HEK293 (cell line): Measurements from ENCODE around the gene ZFR2.

Experiments
- GLI2 ChIP-seq: fragments of 450-650 bp; formaldehyde crosslinking; IDR thresholded peaks from 2 replicates; pipeline ENCODE4; 2017; ENCODE audit warnings: missing biosample characterization, missing genetic modification characterization, low read depth, borderline replicate concordance
- PRDM4 ChIP-seq: fragments of 450-650 bp; formaldehyde crosslinking; IDR thresholded peaks from 2 replicates; pipeline ENCODE4 v1.5.1; 2017; ENCODE audit warnings: missing biosample characterization, missing genetic modification characterization
- REPIN1 ChIP-seq: fragments of 450-650 bp; formaldehyde crosslinking; IDR thresholded peaks from 2 replicates; pipeline ENCODE4 v1.5.1; 2017; ENCODE audit warnings: missing biosample characterization, missing genetic modification characterization, low read depth
- SALL2 ChIP-seq: fragments of 450-650 bp; formaldehyde crosslinking; IDR thresholded peaks from 2 replicates; pipeline ENCODE4 v1.5.0; 2017; ENCODE audit warnings: missing biosample characterization, mild to moderate bottlenecking, missing genetic modification characterization, borderline replicate concordance
- TRIM28 ChIP-seq: IDR thresholded peaks from 2 replicates; pipeline ENCODE4 v1.6.1; 2011; ENCODE audit warnings: low read length, control low read depth, borderline replicate concordance
- ZBTB8A ChIP-seq: fragments of 450-650 bp; formaldehyde crosslinking; IDR thresholded peaks from 2 replicates; pipeline ENCODE4 v1.5.1; 2016; ENCODE audit warnings: missing biosample characterization, missing genetic modification characterization
- ZFP3 ChIP-seq: fragments of 450-650 bp; formaldehyde crosslinking; IDR thresholded peaks from 2 replicates; pipeline ENCODE4 v1.5.1; 2016; ENCODE audit warnings: low read depth, missing biosample characterization, missing genetic modification characterization
- TF ChIP-seq, protein P1 (sequence below): fragments of 450-650 bp; formaldehyde crosslinking; IDR thresholded peaks from 2 replicates; pipeline ENCODE4 v1.5.1; 2016; ENCODE audit warnings: missing biosample characterization, missing genetic modification characterization
- TF ChIP-seq, protein P2 (sequence below): fragments of 450-650 bp; formaldehyde crosslinking; IDR thresholded peaks from 2 replicates; pipeline ENCODE4 v1.5.1; 2016; ENCODE audit warnings: missing biosample characterization, missing genetic modification characterization
- TF ChIP-seq, protein P3 (sequence below): fragments of 450-650 bp; formaldehyde crosslinking; conservative IDR thresholded peaks from 2 replicates; pipeline ENCODE4 v1.5.1; 2016; ENCODE audit warnings: low read depth, missing biosample characterization, missing genetic modification characterization
- TF ChIP-seq, protein P4 (sequence below): fragments of 450-650 bp; formaldehyde crosslinking; IDR thresholded peaks from 2 replicates; pipeline ENCODE4 v1.5.1; 2016; ENCODE audit warnings: missing biosample characterization, missing genetic modification characterization

GRCh38 chr19:3775374-3775711 is 93.5 kb downstream of the ZFR2 start:
- TF ChIP-seq, protein P1, sequence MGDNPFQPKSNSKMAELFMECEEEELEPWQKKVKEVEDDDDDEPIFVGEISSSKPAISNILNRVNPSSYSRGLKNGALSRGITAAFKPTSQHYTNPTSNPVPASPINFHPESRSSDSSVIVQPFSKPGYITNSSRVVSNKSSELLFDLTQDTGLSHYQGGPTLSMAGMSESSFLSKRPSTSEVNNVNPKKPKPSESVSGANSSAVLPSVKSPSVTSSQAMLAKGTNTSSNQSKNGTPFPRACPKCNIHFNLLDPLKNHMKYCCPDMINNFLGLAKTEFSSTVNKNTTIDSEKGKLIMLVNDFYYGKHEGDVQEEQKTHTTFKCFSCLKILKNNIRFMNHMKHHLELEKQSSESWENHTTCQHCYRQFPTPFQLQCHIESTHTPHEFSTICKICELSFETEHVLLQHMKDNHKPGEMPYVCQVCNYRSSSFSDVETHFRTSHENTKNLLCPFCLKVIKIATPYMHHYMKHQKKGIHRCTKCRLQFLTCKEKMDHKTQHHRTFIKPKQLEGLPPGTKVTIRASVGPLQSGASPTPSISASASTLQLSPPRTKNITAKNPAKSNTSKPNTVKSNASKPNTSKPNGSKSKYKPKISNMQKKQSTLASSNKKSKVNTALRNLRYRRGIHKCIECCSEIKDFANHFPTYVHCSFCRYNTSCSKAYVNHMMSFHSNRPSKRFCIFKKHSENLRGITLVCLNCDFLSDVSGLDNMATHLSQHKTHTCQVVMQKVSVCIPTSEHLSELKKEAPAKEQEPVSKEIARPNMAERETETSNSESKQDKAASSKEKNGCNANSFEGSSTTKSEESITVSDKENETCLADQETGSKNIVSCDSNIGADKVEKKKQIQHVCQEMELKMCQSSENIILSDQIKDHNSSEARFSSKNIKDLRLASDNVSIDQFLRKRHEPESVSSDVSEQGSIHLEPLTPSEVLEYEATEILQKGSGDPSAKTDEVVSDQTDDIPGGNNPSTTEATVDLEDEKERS, result no peak
- TF ChIP-seq, protein P2, sequence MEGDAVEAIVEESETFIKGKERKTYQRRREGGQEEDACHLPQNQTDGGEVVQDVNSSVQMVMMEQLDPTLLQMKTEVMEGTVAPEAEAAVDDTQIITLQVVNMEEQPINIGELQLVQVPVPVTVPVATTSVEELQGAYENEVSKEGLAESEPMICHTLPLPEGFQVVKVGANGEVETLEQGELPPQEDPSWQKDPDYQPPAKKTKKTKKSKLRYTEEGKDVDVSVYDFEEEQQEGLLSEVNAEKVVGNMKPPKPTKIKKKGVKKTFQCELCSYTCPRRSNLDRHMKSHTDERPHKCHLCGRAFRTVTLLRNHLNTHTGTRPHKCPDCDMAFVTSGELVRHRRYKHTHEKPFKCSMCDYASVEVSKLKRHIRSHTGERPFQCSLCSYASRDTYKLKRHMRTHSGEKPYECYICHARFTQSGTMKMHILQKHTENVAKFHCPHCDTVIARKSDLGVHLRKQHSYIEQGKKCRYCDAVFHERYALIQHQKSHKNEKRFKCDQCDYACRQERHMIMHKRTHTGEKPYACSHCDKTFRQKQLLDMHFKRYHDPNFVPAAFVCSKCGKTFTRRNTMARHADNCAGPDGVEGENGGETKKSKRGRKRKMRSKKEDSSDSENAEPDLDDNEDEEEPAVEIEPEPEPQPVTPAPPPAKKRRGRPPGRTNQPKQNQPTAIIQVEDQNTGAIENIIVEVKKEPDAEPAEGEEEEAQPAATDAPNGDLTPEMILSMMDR (tag by site-specific recombination), result no peak
- no peak for TF ChIP-seq SALL2 (tag by site-specific recombination)
- TF ChIP-seq, protein P3, sequence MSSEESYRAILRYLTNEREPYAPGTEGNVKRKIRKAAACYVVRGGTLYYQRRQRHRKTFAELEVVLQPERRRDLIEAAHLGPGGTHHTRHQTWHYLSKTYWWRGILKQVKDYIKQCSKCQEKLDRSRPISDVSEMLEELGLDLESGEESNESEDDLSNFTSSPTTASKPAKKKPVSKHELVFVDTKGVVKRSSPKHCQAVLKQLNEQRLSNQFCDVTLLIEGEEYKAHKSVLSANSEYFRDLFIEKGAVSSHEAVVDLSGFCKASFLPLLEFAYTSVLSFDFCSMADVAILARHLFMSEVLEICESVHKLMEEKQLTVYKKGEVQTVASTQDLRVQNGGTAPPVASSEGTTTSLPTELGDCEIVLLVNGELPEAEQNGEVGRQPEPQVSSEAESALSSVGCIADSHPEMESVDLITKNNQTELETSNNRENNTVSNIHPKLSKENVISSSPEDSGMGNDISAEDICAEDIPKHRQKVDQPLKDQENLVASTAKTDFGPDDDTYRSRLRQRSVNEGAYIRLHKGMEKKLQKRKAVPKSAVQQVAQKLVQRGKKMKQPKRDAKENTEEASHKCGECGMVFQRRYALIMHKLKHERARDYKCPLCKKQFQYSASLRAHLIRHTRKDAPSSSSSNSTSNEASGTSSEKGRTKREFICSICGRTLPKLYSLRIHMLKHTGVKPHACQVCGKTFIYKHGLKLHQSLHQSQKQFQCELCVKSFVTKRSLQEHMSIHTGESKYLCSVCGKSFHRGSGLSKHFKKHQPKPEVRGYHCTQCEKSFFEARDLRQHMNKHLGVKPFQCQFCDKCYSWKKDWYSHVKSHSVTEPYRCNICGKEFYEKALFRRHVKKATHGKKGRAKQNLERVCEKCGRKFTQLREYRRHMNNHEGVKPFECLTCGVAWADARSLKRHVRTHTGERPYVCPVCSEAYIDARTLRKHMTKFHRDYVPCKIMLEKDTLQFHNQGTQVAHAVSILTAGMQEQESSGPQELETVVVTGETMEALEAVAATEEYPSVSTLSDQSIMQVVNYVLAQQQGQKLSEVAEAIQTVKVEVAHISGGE (tag by site-specific recombination), result no peak
- no peak for TF ChIP-seq PRDM4
- no peak for TF ChIP-seq REPIN1 (tag by site-specific recombination)
- TF ChIP-seq GLI2, result no peak
- TF ChIP-seq, protein P4, sequence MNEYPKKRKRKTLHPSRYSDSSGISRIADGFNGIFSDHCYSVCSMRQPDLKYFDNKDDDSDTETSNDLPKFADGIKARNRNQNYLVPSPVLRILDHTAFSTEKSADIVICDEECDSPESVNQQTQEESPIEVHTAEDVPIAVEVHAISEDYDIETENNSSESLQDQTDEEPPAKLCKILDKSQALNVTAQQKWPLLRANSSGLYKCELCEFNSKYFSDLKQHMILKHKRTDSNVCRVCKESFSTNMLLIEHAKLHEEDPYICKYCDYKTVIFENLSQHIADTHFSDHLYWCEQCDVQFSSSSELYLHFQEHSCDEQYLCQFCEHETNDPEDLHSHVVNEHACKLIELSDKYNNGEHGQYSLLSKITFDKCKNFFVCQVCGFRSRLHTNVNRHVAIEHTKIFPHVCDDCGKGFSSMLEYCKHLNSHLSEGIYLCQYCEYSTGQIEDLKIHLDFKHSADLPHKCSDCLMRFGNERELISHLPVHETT (tag by site-specific recombination), result no peak
- no peak for TF ChIP-seq ZFP3 (tag by site-specific recombination)
- no peak for TF ChIP-seq ZBTB8A
- TF ChIP-seq TRIM28, result no peak
